IMR-90 (cell line): ENCODE results near the gene TFDP2. TPM values are rescaled to one million over a fixed set of nuclear protein-coding genes. Genes with fewer than 3 reads are reported as not detected.

Source experiments
- ATAC-seq: fragments of 200-7000 bp; cut with Tn5 transposase; 2 replicates; pipeline ENCODE4 v1.9.1; 2020; ENCODE audit warnings: low read depth, mild to moderate bottlenecking, moderate library complexity
- BruUV-seq: library from RNA; stranded (reverse); fragments of 400-500 nt; replicated peaks from 2 replicates; lab custom pipeline; 2021; lab: Mats Ljungman, UMichigan
- CTCF ChIA-PET: fragments of 300-600 bp; formaldehyde crosslinking; extraction: SDS; loops from one replicate; lab custom pipeline; 2021; ENCODE audit warnings: antibody characterized with exemption; lab: Yijun Ruan, JAX
- POLR2A ChIA-PET: fragments of 300-600 bp; sonication (Branson Sonifier 250); formaldehyde crosslinking; loops from one replicate; lab custom pipeline; 2022; ENCODE audit warnings: antibody characterized with exemption; ENCODE audit not compliant: unreplicated experiment; lab: Charles Lee
- DNase-seq: peaks from one replicate; pipeline ENCODE4 v3.0.0; 2013
- H2AFZ ChIP-seq: replicated peaks from 2 replicates; pipeline ENCODE3; 2013; ENCODE audit warnings: low read length, mild to moderate bottlenecking; ENCODE audit not compliant: poor library complexity
- H2AK5ac ChIP-seq: 2 replicates; pipeline ENCODE4 v1.6.1; 2013; ENCODE audit warnings: low read depth, low read length, inconsistent platforms
- H2AK9ac ChIP-seq: replicated peaks from 2 replicates; pipeline ENCODE3; 2013; ENCODE audit warnings: mild to moderate bottlenecking, low read depth, low read length, moderate library complexity; ENCODE audit not compliant: poor library complexity
- H2BK120ac ChIP-seq: 2 replicates; pipeline ENCODE4 v1.6.1; 2013; ENCODE audit warnings: low read depth, low read length, inconsistent platforms
- H2BK15ac ChIP-seq: 3 replicates; pipeline ENCODE4 v1.6.1; 2013; ENCODE audit warnings: low read depth, low read length, inconsistent platforms
- H2BK20ac ChIP-seq: 2 replicates; pipeline ENCODE4 v1.6.1; 2013; ENCODE audit warnings: low read depth, mild to moderate bottlenecking, inconsistent platforms, low read length, moderate library complexity
- H2BK5ac ChIP-seq: 2 replicates; pipeline ENCODE4 v1.6.1; 2013; ENCODE audit warnings: mild to moderate bottlenecking, low read depth, low read length, inconsistent platforms; ENCODE audit not compliant: poor library complexity, severe bottlenecking
- H3K14ac ChIP-seq: replicated peaks from 2 replicates; pipeline ENCODE4 v1.6.1; 2013; ENCODE audit warnings: low read depth, low read length, inconsistent platforms
- H3K18ac ChIP-seq: 2 replicates; pipeline ENCODE4 v1.6.1; 2013; ENCODE audit warnings: low read depth, low read length, control low read depth
- H3K23ac ChIP-seq: 2 replicates; pipeline ENCODE4 v1.6.1; 2013; ENCODE audit warnings: low read depth, low read length, inconsistent platforms
- H3K27ac ChIP-seq: 2 replicates; pipeline ENCODE4 v1.5.1; 2013; ENCODE audit warnings: mild to moderate bottlenecking, control low read depth, low read length; ENCODE audit not compliant: insufficient read depth
- H3K27me3 ChIP-seq: 2 replicates; pipeline ENCODE4 v1.6.1; 2013; ENCODE audit warnings: low read length; ENCODE audit not compliant: control insufficient read depth, insufficient read depth
- H3K36me3 ChIP-seq: 2 replicates; pipeline ENCODE4 v1.6.1; 2013; ENCODE audit warnings: low read length, mixed read lengths; ENCODE audit not compliant: control insufficient read depth, insufficient read depth
- H3K4ac ChIP-seq: 2 replicates; pipeline ENCODE4 v1.6.1; 2013; ENCODE audit warnings: low read depth, low read length, inconsistent platforms
- H3K4me1 ChIP-seq: 2 replicates; pipeline ENCODE4 v1.6.1; 2013; ENCODE audit warnings: low read length, mixed read lengths; ENCODE audit not compliant: control insufficient read depth, insufficient read depth
- H3K4me2 ChIP-seq: 2 replicates; pipeline ENCODE4 v1.6.1; 2013; ENCODE audit warnings: low read depth, mild to moderate bottlenecking, control low read depth, low read length, moderate library complexity
- H3K4me3 ChIP-seq: 2 replicates; pipeline ENCODE4 v1.5.1; 2013; ENCODE audit warnings: low read depth, mild to moderate bottlenecking, control low read depth, low read length, moderate library complexity; ENCODE audit not compliant: insufficient read depth
- H3K56ac ChIP-seq: 2 replicates; pipeline ENCODE4 v1.6.1; 2013; ENCODE audit warnings: low read length, inconsistent platforms; ENCODE audit not compliant: insufficient read depth; ENCODE audit errors: extremely low read depth
- H3K79me1 ChIP-seq, 2 experiments: 2 replicates each; pipeline ENCODE4 v1.6.1; 2013; ENCODE audit warnings: low read length in 2 of 2, inconsistent platforms in 1 of 2, low read depth in 1 of 2
- H3K9ac ChIP-seq: 2 replicates; pipeline ENCODE4 v1.6.1; 2013; ENCODE audit warnings: low read depth, low read length, control low read depth
- H3K9me1 ChIP-seq: 2 replicates; pipeline ENCODE4 v1.6.1; 2013; ENCODE audit warnings: low read length, inconsistent platforms; ENCODE audit not compliant: insufficient read depth
- H3K9me3 ChIP-seq: 2 replicates; pipeline ENCODE4 v1.6.1; 2013; ENCODE audit warnings: low read length; ENCODE audit not compliant: control insufficient read depth, insufficient read depth
- H4K20me1 ChIP-seq: 2 replicates; pipeline ENCODE4 v1.6.1; 2013; ENCODE audit warnings: low read length, inconsistent platforms; ENCODE audit not compliant: insufficient read depth
- H4K5ac ChIP-seq: 2 replicates; pipeline ENCODE4 v1.6.1; 2013; ENCODE audit warnings: mild to moderate bottlenecking, low read depth, low read length, control low read depth
- H4K8ac ChIP-seq, 2 experiments: 2 replicates each; pipeline ENCODE4 v1.6.1; 2013; ENCODE audit warnings: low read depth in 2 of 2, low read length in 2 of 2, control low read depth in 1 of 2, inconsistent platforms in 1 of 2
- H4K91ac ChIP-seq: 2 replicates; pipeline ENCODE4 v1.6.1; 2013; ENCODE audit warnings: low read depth, low read length, inconsistent platforms; ENCODE audit not compliant: insufficient read depth
- BHLHE40 ChIP-seq: fragments of 150-350 bp; IDR thresholded peaks from 2 replicates; pipeline ENCODE4 v1.6.1; 2016; ENCODE audit warnings: mild to moderate bottlenecking, low read depth, low read length
- CEBPB ChIP-seq: IDR thresholded peaks from 2 replicates; pipeline ENCODE4 v1.6.1; 2012; ENCODE audit warnings: low read depth, low read length, improper control_type of control experiment
- CHD1 ChIP-seq: IDR thresholded peaks from 2 replicates; pipeline ENCODE4 v1.6.1; 2012; ENCODE audit warnings: low read depth, low read length, improper control_type of control experiment
- FOS ChIP-seq: fragments of 150-350 bp; IDR thresholded peaks from 2 replicates; pipeline ENCODE4 v1.6.1; 2016; ENCODE audit warnings: low read depth, low read length
- MAFK ChIP-seq: IDR thresholded peaks from 2 replicates; pipeline ENCODE4 v1.6.1; 2012; ENCODE audit warnings: low read depth, low read length, improper control_type of control experiment
- MAZ ChIP-seq: IDR thresholded peaks from 2 replicates; pipeline ENCODE4 v1.6.1; 2012; ENCODE audit warnings: low read depth, mild to moderate bottlenecking, low read length, improper control_type of control experiment, moderate library complexity, borderline replicate concordance
- MXI1 ChIP-seq: IDR thresholded peaks from 2 replicates; pipeline ENCODE4 v1.6.1; 2012; ENCODE audit warnings: low read depth, mild to moderate bottlenecking, low read length, moderate library complexity, borderline replicate concordance
- NFE2L2 ChIP-seq: fragments of 150-350 bp; IDR thresholded peaks from 2 replicates; pipeline ENCODE4 v1.6.1; 2016; ENCODE audit warnings: low read depth, mild to moderate bottlenecking, low read length
- POLR2A ChIP-seq: IDR thresholded peaks from 2 replicates; pipeline ENCODE4 v1.6.1; 2012; ENCODE audit warnings: mild to moderate bottlenecking, low read depth, low read length
- RAD21 ChIP-seq: IDR thresholded peaks from 2 replicates; pipeline ENCODE4 v1.6.1; 2012; ENCODE audit warnings: low read length, improper control_type of control experiment
- RCOR1 ChIP-seq: IDR thresholded peaks from 2 replicates; pipeline ENCODE4 v1.6.1; 2012; ENCODE audit warnings: mild to moderate bottlenecking, low read length, improper control_type of control experiment; ENCODE audit not compliant: insufficient replicate concordance
- RFX5 ChIP-seq: IDR thresholded peaks from 2 replicates; pipeline ENCODE4 v1.8.0; 2012; ENCODE audit warnings: low read depth, mild to moderate bottlenecking, low read length, moderate library complexity
- SMC3 ChIP-seq: fragments of 150-350 bp; IDR thresholded peaks from 2 replicates; pipeline ENCODE4 v1.6.1; 2016; ENCODE audit warnings: low read depth, mild to moderate bottlenecking, antibody characterized with exemption, low read length, moderate library complexity
- WGBS, 2 experiments: methylation state at CpG; one replicate each; pipeline versions ENCODE4 v1.1.5 to v1.1.7; 2013; ENCODE audit warnings: missing lambda C conversion rate in 2 of 2; ENCODE audit not compliant: insufficient read length in 1 of 2; ENCODE audit errors: extremely low coverage in 2 of 2; 5-methylcytosine and 5-hydroxymethylcytosine counted together
- dilution Hi-C: fragments of 300-500 bp; cut with HindIII; formaldehyde crosslinking; loops from one replicate; pipeline ENCODE4 v1.14.3; 2018; ENCODE audit warnings: low sequenced_read_pairs; ENCODE audit not compliant: unreplicated experiment
- in situ Hi-C: fragments of 300-500 bp; cut with MboI; formaldehyde crosslinking; loops from 3 replicates; pipeline ENCODE4 v1.14.3; 2019; ENCODE audit warnings: low sequenced_read_pairs, inconsistent platforms, mixed read lengths
- intact Hi-C: fragments of 100-400 bp; cut with micrococcal nuclease; formaldehyde crosslinking; loops from 2 replicates; pipeline ENCODE4 v1.10.0; 2022
- polyA plus RNA-seq, 3 experiments: library from polyadenylated mRNA; depleted of rRNA; stranded (reverse); fragments of >200 nt; gene quantifications; 2 replicates each; pipeline ENCODE4 v1.2.3, GENCODE V29; 2012; ENCODE audit warnings: low replicate concordance in 1 of 3
- total RNA-seq: library from RNA; depleted of rRNA; stranded (reverse); fragments of >200 nt; gene quantifications from 2 replicates; pipeline ENCODE4 v1.2.3, GENCODE V29; 2012
- TF ChIP-seq, protein P1 (sequence below): fragments of 150-350 bp; IDR thresholded peaks from 2 replicates; pipeline ENCODE4 v1.6.1; 2017; ENCODE audit warnings: mild to moderate bottlenecking, antibody characterized with exemption, low read length, low read depth
- TF ChIP-seq, protein P2 (sequence below): conservative IDR thresholded peaks from 2 replicates; pipeline ENCODE4 v1.5.1; 2012; ENCODE audit warnings: mild to moderate bottlenecking, low read depth, low read length, improper control_type of control experiment
- TF ChIP-seq, protein P3 (sequence below): fragments of 150-350 bp; IDR thresholded peaks from 2 replicates; pipeline ENCODE4 v1.6.1; 2016; ENCODE audit warnings: low read depth, mild to moderate bottlenecking, low read length, moderate library complexity, borderline replicate concordance

TFDP2 gene
- total and polyA plus RNA-seq, 2 of the 4 experiments (the other 2 are of a cell fraction), result 10.7 to 23.7 TPM

DNA sequence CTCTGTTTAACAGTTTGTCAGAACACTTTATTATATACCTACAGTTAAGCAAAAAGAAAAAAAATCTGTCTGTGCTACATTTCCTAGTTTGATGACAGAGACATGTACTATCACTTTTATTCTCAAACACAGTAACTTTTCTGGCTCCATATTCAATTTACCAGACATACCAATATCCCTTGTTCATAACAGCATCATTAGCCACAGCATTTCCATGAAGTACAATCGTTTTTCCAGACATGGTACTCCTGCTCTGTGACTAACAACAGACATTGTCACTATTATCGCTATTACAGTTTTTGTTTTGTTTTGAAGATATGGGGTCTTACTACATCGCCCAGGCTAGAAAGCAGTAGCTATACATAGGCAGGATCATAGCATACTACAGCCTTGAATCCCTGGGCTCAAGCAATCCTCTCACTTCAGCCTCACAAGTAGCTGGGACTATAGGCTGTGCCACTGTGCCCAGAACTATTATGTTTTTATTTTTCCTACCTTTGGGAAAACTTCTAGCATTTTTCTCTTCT, 14.5 kb downstream of the TFDP2 start:
- Histone ChIP-seq H4K91ac (no peak overlapping the region), H3K4ac (no peak overlapping the region), H2AK5ac (no peak overlapping the region), H3K4me1 (no peaks in the 10 kb centered on the region), H4K5ac (no peak overlapping the region), H3K27ac (no peak overlapping the region), H3K14ac (no peak overlapping the region), H2AFZ (no peak overlapping the region), H3K27me3 (no peaks in the 10 kb centered on the region), H3K23ac (no peak overlapping the region), H3K9me3 (no peaks in the 10 kb centered on the region), H2BK5ac (no peak overlapping the region), H2BK120ac (no peak overlapping the region), H3K36me3 (no peaks in the 10 kb centered on the region), H3K18ac (no peak overlapping the region), H3K56ac (no peak overlapping the region), H3K79me1 (0 out of 4 replicates have a peak, but pooled peaks cover 0 to 4% of the 10 kb centered on the region in 2 experiments), H2BK15ac (no peak overlapping the region), H3K9me1 (no peaks in the 10 kb centered on the region), H3K4me3 (no peak overlapping the region), H2AK9ac (no peak overlapping the region), H2BK20ac (no peak overlapping the region), H3K4me2 (no peak overlapping the region), H4K20me1 (no peaks in the 10 kb centered on the region), H4K8ac (no peak overlapping the region), H3K9ac (no peak overlapping the region)
- intact Hi-C loops, result no loop called here
- ATAC-seq (no peak), DNase-seq (no peak)
- ChIA-PET POLR2A (no interaction called here), CTCF (no interaction called here)
- no TSS peak for BruUV-seq
- TF ChIP-seq CEBPB (no peak), RAD21 (no peak), NFE2L2 (no peak), RFX5 (no peak), CHD1 (no peak), MAFK (no peak), SMC3 (no peak), POLR2A (no peak), MXI1 (no peak), FOS (no peak), RCOR1 (no peak), BHLHE40 (no peak), MAZ (no peak)
- TF ChIP-seq, protein P1, sequence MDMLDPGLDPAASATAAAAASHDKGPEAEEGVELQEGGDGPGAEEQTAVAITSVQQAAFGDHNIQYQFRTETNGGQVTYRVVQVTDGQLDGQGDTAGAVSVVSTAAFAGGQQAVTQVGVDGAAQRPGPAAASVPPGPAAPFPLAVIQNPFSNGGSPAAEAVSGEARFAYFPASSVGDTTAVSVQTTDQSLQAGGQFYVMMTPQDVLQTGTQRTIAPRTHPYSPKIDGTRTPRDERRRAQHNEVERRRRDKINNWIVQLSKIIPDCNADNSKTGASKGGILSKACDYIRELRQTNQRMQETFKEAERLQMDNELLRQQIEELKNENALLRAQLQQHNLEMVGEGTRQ, result no peak
- TF ChIP-seq, protein P2, sequence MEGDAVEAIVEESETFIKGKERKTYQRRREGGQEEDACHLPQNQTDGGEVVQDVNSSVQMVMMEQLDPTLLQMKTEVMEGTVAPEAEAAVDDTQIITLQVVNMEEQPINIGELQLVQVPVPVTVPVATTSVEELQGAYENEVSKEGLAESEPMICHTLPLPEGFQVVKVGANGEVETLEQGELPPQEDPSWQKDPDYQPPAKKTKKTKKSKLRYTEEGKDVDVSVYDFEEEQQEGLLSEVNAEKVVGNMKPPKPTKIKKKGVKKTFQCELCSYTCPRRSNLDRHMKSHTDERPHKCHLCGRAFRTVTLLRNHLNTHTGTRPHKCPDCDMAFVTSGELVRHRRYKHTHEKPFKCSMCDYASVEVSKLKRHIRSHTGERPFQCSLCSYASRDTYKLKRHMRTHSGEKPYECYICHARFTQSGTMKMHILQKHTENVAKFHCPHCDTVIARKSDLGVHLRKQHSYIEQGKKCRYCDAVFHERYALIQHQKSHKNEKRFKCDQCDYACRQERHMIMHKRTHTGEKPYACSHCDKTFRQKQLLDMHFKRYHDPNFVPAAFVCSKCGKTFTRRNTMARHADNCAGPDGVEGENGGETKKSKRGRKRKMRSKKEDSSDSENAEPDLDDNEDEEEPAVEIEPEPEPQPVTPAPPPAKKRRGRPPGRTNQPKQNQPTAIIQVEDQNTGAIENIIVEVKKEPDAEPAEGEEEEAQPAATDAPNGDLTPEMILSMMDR, result no peak
- TF ChIP-seq, protein P3, sequence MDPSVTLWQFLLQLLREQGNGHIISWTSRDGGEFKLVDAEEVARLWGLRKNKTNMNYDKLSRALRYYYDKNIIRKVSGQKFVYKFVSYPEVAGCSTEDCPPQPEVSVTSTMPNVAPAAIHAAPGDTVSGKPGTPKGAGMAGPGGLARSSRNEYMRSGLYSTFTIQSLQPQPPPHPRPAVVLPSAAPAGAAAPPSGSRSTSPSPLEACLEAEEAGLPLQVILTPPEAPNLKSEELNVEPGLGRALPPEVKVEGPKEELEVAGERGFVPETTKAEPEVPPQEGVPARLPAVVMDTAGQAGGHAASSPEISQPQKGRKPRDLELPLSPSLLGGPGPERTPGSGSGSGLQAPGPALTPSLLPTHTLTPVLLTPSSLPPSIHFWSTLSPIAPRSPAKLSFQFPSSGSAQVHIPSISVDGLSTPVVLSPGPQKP, result no peak
- dilution Hi-C loops, result no loop called here
- in situ Hi-C loops, result no loop called here
- WGBS, 2 experiments, result no CpG with 5 or more reads among the region's 3 CpGs
